ENCODE results near the gene SBF2. TPM values are rescaled to one million over a fixed set of nuclear protein-coding genes. Genes with fewer than 3 reads are reported as not detected.

SBF2 gene
- total RNA-seq, 3 donors from 2014 or later (not counting 1 experiment from before 2014, with no cell fraction given) = 25.2 to 26.9 (median 26.3) TPM

- 75% methylated on average over 1 of the region's 2 CpGs for WGBS (ENCODE audit: insufficient coverage)
- Histone ChIP-seq H3K9me3 (ENCODE audit: control insufficient read depth, insufficient read depth, low read length) (no peaks in the 10 kb centered on the region), H3K36me3 (ENCODE audit: control insufficient read depth, insufficient read depth, low read length) (no peaks in the 10 kb centered on the region), H3K27ac (ENCODE audit: low read length) (no peak overlapping the region), H3K4me3 (ENCODE audit: low read length) (no peak overlapping the region), H3K4me1 (ENCODE audit: control insufficient read depth, insufficient read depth, low read length) (no peaks in the 10 kb centered on the region), H3K27me3 (ENCODE audit: control insufficient read depth, insufficient read depth, low read length) (no peaks in the 10 kb centered on the region)
- Mint-ChIP-seq H3K36me3 (peaks cover 18% of the 10 kb centered on the region), H3K4me3 (no peak overlapping the region), H3K4me1 (no peaks in the 10 kb centered on the region), H3K27me3 (ENCODE audit: low read depth in 2 of 2) (no peaks in the 10 kb centered on the region), H3K27ac (no peak overlapping the region), H3K9me3 (no peaks in the 10 kb centered on the region)
- DNase-seq (no peak), ATAC-seq (no peak)
- TF ChIP-seq CTCF (IDR thresholded peaks at IDR 0.05) = no peak
- intact Hi-C loops (cut with micrococcal nuclease) = no loop called here
These were observed 455.1 kb downstream of the SBF2 start for GRCh38 chr11:9838961-9839360.

- intact Hi-C loops (cut with micrococcal nuclease) = no loop called here
- H3K9me3 ChIP-seq (ENCODE audit: control insufficient read depth, insufficient read depth, low read length) = no peaks in the 10 kb centered on the region
- 100% methylated on average over 2 of the region's 2 CpGs for whole genome bisulfite sequencing (ENCODE audit: insufficient coverage)
- no peak for TF ChIP-seq CTCF (IDR thresholded peaks at IDR 0.05)
- H3K4me1 ChIP-seq (ENCODE audit: control insufficient read depth, insufficient read depth, low read length) = no peaks in the 10 kb centered on the region
- no peaks in the 10 kb centered on the region for H3K27me3 Mint-ChIP-seq (ENCODE audit: low read depth in 2 of 2)
- ATAC-seq (no peak), DNase-seq (no peak)
- H3K27me3 ChIP-seq (ENCODE audit: control insufficient read depth, insufficient read depth, low read length) = no peaks in the 10 kb centered on the region
- H3K27ac ChIP-seq (ENCODE audit: low read length) = no peak overlapping the region
- no peak overlapping the region for H3K4me3 ChIP-seq (ENCODE audit: low read length)
- no peaks in the 10 kb centered on the region for H3K9me3 Mint-ChIP-seq
- no peaks in the 10 kb centered on the region for H3K4me1 Mint-ChIP-seq
- H3K36me3 Mint-ChIP-seq = peaks cover 18% of the 10 kb centered on the region
- no peak overlapping the region for H3K4me3 Mint-ChIP-seq
- no peak overlapping the region for H3K27ac Mint-ChIP-seq
- H3K36me3 ChIP-seq (ENCODE audit: control insufficient read depth, insufficient read depth, low read length) = no peaks in the 10 kb centered on the region
These were observed 455.8 kb downstream of the SBF2 start for GRCh38 chr11:9838229-9838628.

- Mint-ChIP-seq H3K27me3 (ENCODE audit: low read depth in 2 of 2) (no peaks in the 10 kb centered on the region), H3K36me3 (peaks cover 7% of the 10 kb centered on the region), H3K4me3 (no peak overlapping the region), H3K27ac (no peak overlapping the region), H3K4me1 (no peaks in the 10 kb centered on the region), H3K9me3 (no peaks in the 10 kb centered on the region)
- WGBS (ENCODE audit: insufficient coverage) = 97% methylated on average over 3 of the region's 3 CpGs
- no peak for TF ChIP-seq CTCF (IDR thresholded peaks at IDR 0.05)
- intact Hi-C loops (cut with micrococcal nuclease) = no loop called here
- DNase-seq (no peak), ATAC-seq (no peak)
- Histone ChIP-seq H3K36me3 (ENCODE audit: control insufficient read depth, insufficient read depth, low read length) (peaks cover 4% of the 10 kb centered on the region), H3K9me3 (ENCODE audit: control insufficient read depth, insufficient read depth, low read length) (no peaks in the 10 kb centered on the region), H3K4me3 (ENCODE audit: low read length) (no peak overlapping the region), H3K27ac (ENCODE audit: low read length) (no peak overlapping the region), H3K4me1 (ENCODE audit: control insufficient read depth, insufficient read depth, low read length) (no peaks in the 10 kb centered on the region), H3K27me3 (ENCODE audit: control insufficient read depth, insufficient read depth, low read length) (no peaks in the 10 kb centered on the region)
These were observed 459.7 kb downstream of the SBF2 start for GRCh38 chr11:9834291-9834690.

- H3K36me3 Mint-ChIP-seq = no peaks in the 10 kb centered on the region
- ATAC-seq (no peak), DNase-seq (no peak)
- H3K27ac Mint-ChIP-seq = no peak overlapping the region
- Histone ChIP-seq H3K36me3 (ENCODE audit: control insufficient read depth, insufficient read depth, low read length) (peaks cover 4% of the 10 kb centered on the region), H3K27ac (ENCODE audit: low read length) (no peak overlapping the region), H3K4me3 (ENCODE audit: low read length) (no peak overlapping the region), H3K4me1 (ENCODE audit: control insufficient read depth, insufficient read depth, low read length) (no peaks in the 10 kb centered on the region), H3K9me3 (ENCODE audit: control insufficient read depth, insufficient read depth, low read length) (no peaks in the 10 kb centered on the region), H3K27me3 (ENCODE audit: control insufficient read depth, insufficient read depth, low read length) (no peaks in the 10 kb centered on the region)
- no peak overlapping the region for H3K4me3 Mint-ChIP-seq
- no peak for TF ChIP-seq CTCF (IDR thresholded peaks at IDR 0.05)
- no peaks in the 10 kb centered on the region for H3K9me3 Mint-ChIP-seq
- intact Hi-C loops (cut with micrococcal nuclease) = no loop called here
- H3K4me1 Mint-ChIP-seq = no peaks in the 10 kb centered on the region
- no peaks in the 10 kb centered on the region for H3K27me3 Mint-ChIP-seq (ENCODE audit: low read depth in 2 of 2)
- 96% methylated on average over 3 of the region's 3 CpGs for WGBS (ENCODE audit: insufficient coverage)
These were observed 462.9 kb downstream of the SBF2 start for GRCh38 chr11:9831122-9831521.

Data from natural killer cell (primary cell).